A549 (cell line): Measurements from ENCODE around the gene BLOC1S4. TPM values are rescaled to one million over a fixed set of nuclear protein-coding genes. Genes with fewer than 3 reads are reported as not detected.

Experiments used
- ATAC-seq, 2 experiments: fragments of 200-7000 bp in 1 of 2; fragments of >200 bp in 1 of 2; cut with Nextera tagmentation in 1 of 2; cut with Tn5 transposase in 1 of 2; 3 replicates each; pipeline versions ENCODE4 v1.8.0 to v1.9.1; 2018 to 2020; ENCODE audit warnings: mild to moderate bottlenecking in 1 of 2, moderate library complexity in 1 of 2
- CTCF ChIA-PET: fragments of 300-600 bp; sonication (Branson Sonifier 250); formaldehyde crosslinking; extraction: SDS; loops from one replicate; lab custom pipeline; 2021; ENCODE audit warnings: antibody characterized with exemption, inconsistent platforms; lab: Yijun Ruan, JAX
- POLR2A ChIA-PET: fragments of 350-600 bp; formaldehyde crosslinking; extraction: SDS; loops from one replicate; lab custom pipeline; 2021; ENCODE audit warnings: antibody characterized with exemption, inconsistent platforms; lab: Yijun Ruan, JAX
- DNase-seq, 2 experiments: peaks; one replicate each; pipeline versions ENCODE4 v3.0.0 to v3.0.0-alpha.2; 2011 to 2016; ENCODE audit warnings: low read depth in 1 of 2, low spot score in 1 of 2
- FAIRE-seq: peaks from 2 replicates; lab custom pipeline; 2011; peaks lifted over from hg19 to GRCh38; lab: Jason Lieb, UNC
- H3K27ac ChIP-seq, 2 experiments: fragments of >200 bp; sonication (Bioruptor Twin); formaldehyde crosslinking; 3 replicates each; pipeline ENCODE4 v1.5.1; 2016 to 2017
- H3K4me1 ChIP-seq: fragments of >200 bp; sonication (Bioruptor Twin); formaldehyde crosslinking; 3 replicates; pipeline ENCODE4 v1.6.1; 2016
- H3K4me2 ChIP-seq: fragments of >200 bp; sonication (Bioruptor Twin); formaldehyde crosslinking; 3 replicates; pipeline ENCODE4 v1.6.1; 2016
- H3K4me3 ChIP-seq: fragments of >200 bp; sonication (Bioruptor Twin); formaldehyde crosslinking; 3 replicates; pipeline ENCODE4 v1.5.1; 2016
- H3K9me3 ChIP-seq: fragments of >200 bp; sonication (Bioruptor Twin); formaldehyde crosslinking; 3 replicates; pipeline ENCODE4 v1.6.1; 2016
- CBX2 ChIP-seq: fragments of 200-600 bp; sonication (generic); IDR thresholded peaks from 2 replicates; pipeline ENCODE4 v1.6.1; 2016; ENCODE audit warnings: low read depth, mild to moderate bottlenecking, borderline replicate concordance
- CEBPB ChIP-seq, 2 experiments: fragments of >200 bp in 1 of 2; sonication (Bioruptor Twin) in 1 of 2; formaldehyde crosslinking in 1 of 2; IDR thresholded peaks; 2 replicates each; pipeline ENCODE4 v1.6.1; 2012 to 2016
- CHD2 ChIP-seq: fragments of 150-350 bp; IDR thresholded peaks from 2 replicates; pipeline ENCODE4 v1.6.1; 2014; ENCODE audit warnings: low read length; ENCODE audit not compliant: partially characterized antibody
- CHD4 ChIP-seq: fragments of 200-600 bp; sonication (generic); IDR thresholded peaks from 2 replicates; pipeline ENCODE4 v1.6.1; 2016; ENCODE audit warnings: antibody characterized with exemption, mild to moderate bottlenecking, borderline replicate concordance
- FOSB ChIP-seq: fragments of 250-450 bp; sonication (Bioruptor Pico); IDR thresholded peaks from 2 replicates; pipeline ENCODE4 v1.5.0; 2020; ENCODE audit warnings: mild to moderate bottlenecking, moderate library complexity
- FOXS1 ChIP-seq: fragments of 250-450 bp; sonication (Bioruptor Pico); IDR thresholded peaks from 2 replicates; pipeline ENCODE4 v1.5.0; 2020; ENCODE audit warnings: mild to moderate bottlenecking, moderate library complexity
- GATA3 ChIP-seq: IDR thresholded peaks from 2 replicates; pipeline ENCODE4 v1.6.1; 2012; ENCODE audit warnings: borderline replicate concordance
- HEYL ChIP-seq: fragments of 250-450 bp; sonication (Bioruptor Pico); IDR thresholded peaks from 2 replicates; pipeline ENCODE4 v1.8.0; 2021; ENCODE audit warnings: mild to moderate bottlenecking, moderate library complexity
- JUN ChIP-seq, 2 experiments: fragments of >200 bp; sonication (Bioruptor Twin); formaldehyde crosslinking; IDR thresholded peaks; 2 replicates in 1 of 2; 3 replicates in 1 of 2; pipeline ENCODE4 v1.6.1; 2016 to 2017
- KDM1A ChIP-seq: fragments of 200-600 bp; sonication (generic); IDR thresholded peaks from 2 replicates; pipeline ENCODE4 v1.6.1; 2016; ENCODE audit warnings: low read depth, mild to moderate bottlenecking
- MAZ ChIP-seq: fragments of 150-350 bp; IDR thresholded peaks from 2 replicates; pipeline ENCODE4 v1.6.1; 2014; ENCODE audit warnings: antibody characterized with exemption, low read depth, low read length, borderline replicate concordance
- NPAS2 ChIP-seq: fragments of 250-450 bp; sonication (Bioruptor Pico); IDR thresholded peaks from 2 replicates; pipeline ENCODE4 v1.8.0; 2022; ENCODE audit warnings: mild to moderate bottlenecking, moderate library complexity, borderline replicate concordance
- NR3C1 ChIP-seq: fragments of >200 bp; sonication (Bioruptor Twin); formaldehyde crosslinking; IDR thresholded peaks from 3 replicates; pipeline ENCODE4 v1.6.1; 2017
- PHF8 ChIP-seq: fragments of 200-600 bp; sonication (generic); IDR thresholded peaks from 2 replicates; pipeline ENCODE4 v1.6.1; 2016; ENCODE audit warnings: low read depth, mild to moderate bottlenecking, antibody characterized with exemption, moderate library complexity, borderline replicate concordance
- POLR2AphosphoS2 ChIP-seq: conservative IDR thresholded peaks from 2 replicates; pipeline ENCODE4 v1.6.1; 2012; ENCODE audit warnings: low read length, improper control_type of control experiment, inconsistent platforms
- RARB ChIP-seq: fragments of 250-450 bp; sonication (Bioruptor Pico); IDR thresholded peaks from 2 replicates; pipeline ENCODE4 v1.8.0; 2021; ENCODE audit warnings: mild to moderate bottlenecking, moderate library complexity
- RCOR1 ChIP-seq: fragments of 150-350 bp; IDR thresholded peaks from 2 replicates; pipeline ENCODE4 v1.6.1; 2014; ENCODE audit warnings: antibody characterized with exemption, low read length, low read depth
- RFX5 ChIP-seq: fragments of 450-650 bp; IDR thresholded peaks from 2 replicates; pipeline ENCODE4 v1.7.1; 2014; ENCODE audit warnings: antibody characterized with exemption, mild to moderate bottlenecking, moderate library complexity
- WGBS: methylation state at CpG from one replicate; pipeline ENCODE4 v1.1.6; 2017; ENCODE audit errors: missing lambda C conversion rate; 5-methylcytosine and 5-hydroxymethylcytosine counted together
- polyA plus RNA-seq, 4 experiments: library from polyadenylated mRNA; depleted of rRNA in 3 of 4; stranded (reverse); fragments of >200 nt; fragmentation: RNase III in 1 of 4; extraction: RNeasy Plus Mini Kit Qiagen cat#74134 plus additional on column Dnase treatment in 1 of 4; gene quantifications; 2 replicates in 3 of 4; 3 replicates in 1 of 4; pipeline ENCODE4 v1.2.3, GENCODE V29; 2011 to 2017
- TF ChIP-seq, protein P1 (sequence below): fragments of >200 bp; sonication (Bioruptor Twin); formaldehyde crosslinking; IDR thresholded peaks from 3 replicates; pipeline ENCODE4 v1.5.1; 2016
- TF ChIP-seq, protein P2 (sequence below): IDR thresholded peaks from 2 replicates; pipeline ENCODE4 v1.6.1; 2012
- TF ChIP-seq, protein P3 (sequence below): IDR thresholded peaks from 2 replicates; pipeline ENCODE4 v1.6.1; 2012; ENCODE audit warnings: low read depth, borderline replicate concordance
- TF ChIP-seq, protein P4 (sequence below): fragments of 150-350 bp; IDR thresholded peaks from 2 replicates; pipeline ENCODE4 v1.6.1; 2014; ENCODE audit warnings: low read depth, mild to moderate bottlenecking, low read length

BLOC1S4 gene
- polyA plus RNA-seq, 2 of the 4 experiments (the other 2 are of a cell fraction) = 13.2 to 13.9 TPM

DNA sequence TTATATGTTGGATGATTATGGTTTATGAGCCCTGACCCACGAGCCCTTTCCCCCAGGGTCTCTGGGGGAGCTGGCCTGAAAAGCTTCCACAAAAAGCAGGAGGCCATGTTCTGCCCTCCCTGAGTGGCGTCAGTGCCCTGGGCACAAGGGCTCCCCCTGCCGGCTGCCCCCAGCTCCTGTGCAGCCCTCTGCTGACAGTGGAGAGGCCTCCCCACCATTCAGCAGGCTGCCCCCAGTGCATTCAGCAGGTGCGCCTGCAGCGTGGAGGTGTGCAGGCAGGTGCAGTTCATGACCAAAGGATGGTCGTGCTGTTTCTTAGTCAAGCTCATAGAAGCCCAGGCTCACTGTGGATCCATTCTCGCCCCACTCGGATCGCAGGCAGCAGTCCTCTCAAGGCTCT, 34.8 kb upstream of the BLOC1S4 start:
- Histone ChIP-seq H3K9me3 (no peaks in the 10 kb centered on the region), H3K4me2 (no peak overlapping the region), H3K4me3 (no peak overlapping the region), H3K4me1 (peaks cover 6% of the 10 kb centered on the region; the same call in 2 of the 3 replicates), H3K27ac (no peak overlapping the region)
- ATAC-seq (peak; percentile 35 to 65; a peak in 4 of 6 replicates), FAIRE-seq (no peak), DNase-seq (no peak)
- CTCF ChIA-PET = interaction anchor here (1.1 to 2.5 kb wide), 6 partner anchors 8 to 350 kb away, joined by 3 to 9 read pairs (median 4); partner anchors contain the start of gene MRFAP1
- POLR2A ChIA-PET = no interaction called here
- TF ChIP-seq, protein P1, sequence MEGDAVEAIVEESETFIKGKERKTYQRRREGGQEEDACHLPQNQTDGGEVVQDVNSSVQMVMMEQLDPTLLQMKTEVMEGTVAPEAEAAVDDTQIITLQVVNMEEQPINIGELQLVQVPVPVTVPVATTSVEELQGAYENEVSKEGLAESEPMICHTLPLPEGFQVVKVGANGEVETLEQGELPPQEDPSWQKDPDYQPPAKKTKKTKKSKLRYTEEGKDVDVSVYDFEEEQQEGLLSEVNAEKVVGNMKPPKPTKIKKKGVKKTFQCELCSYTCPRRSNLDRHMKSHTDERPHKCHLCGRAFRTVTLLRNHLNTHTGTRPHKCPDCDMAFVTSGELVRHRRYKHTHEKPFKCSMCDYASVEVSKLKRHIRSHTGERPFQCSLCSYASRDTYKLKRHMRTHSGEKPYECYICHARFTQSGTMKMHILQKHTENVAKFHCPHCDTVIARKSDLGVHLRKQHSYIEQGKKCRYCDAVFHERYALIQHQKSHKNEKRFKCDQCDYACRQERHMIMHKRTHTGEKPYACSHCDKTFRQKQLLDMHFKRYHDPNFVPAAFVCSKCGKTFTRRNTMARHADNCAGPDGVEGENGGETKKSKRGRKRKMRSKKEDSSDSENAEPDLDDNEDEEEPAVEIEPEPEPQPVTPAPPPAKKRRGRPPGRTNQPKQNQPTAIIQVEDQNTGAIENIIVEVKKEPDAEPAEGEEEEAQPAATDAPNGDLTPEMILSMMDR = peak; percentile 36; the same call in 2 of the 3 replicates
- no peak for TF ChIP-seq HEYL (CRISPR knock-in tag)
- 79% methylated on average over 6 of the region's 9 CpGs for WGBS

DNA sequence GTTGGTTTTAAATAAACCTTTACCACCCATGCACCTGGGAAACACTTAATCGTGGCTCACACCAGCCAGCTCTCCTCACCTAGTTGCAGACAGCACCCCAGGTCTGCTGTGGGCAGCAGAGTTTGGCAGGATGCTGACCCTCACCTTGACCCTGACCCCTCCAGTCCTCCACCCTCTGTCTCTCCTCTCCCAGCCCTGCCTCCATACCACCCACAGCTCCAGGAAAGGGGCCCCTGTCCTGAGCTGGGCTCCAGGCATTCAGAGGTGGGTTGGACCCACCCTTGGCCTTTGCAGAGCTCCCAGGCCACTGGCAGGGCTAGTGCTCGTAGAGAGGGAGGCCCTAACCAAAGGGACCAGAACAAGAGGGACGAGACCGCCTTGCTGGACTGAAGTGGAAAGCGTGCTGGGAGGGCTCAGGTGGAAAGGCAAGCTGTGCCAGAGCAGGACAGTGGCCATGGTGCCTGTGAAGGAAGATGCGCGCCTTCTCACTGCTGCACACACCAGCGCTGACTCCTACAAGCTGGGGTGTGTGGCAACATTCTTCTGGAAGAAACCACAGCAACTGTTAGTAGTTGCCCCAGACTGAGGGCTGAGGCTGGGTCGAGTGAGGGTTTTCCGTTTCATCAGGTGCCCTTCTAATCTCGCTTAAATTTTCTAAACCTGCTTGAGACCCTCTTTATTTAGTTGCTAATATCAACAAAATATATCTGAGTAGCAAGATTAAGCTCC, 32.9 kb upstream of the BLOC1S4 start:
- TF ChIP-seq RFX5 (no peak), JUN (IDR thresholded peaks at IDR 0.05) (no peak), HEYL (CRISPR knock-in tag) (no peak), CHD2 (no peak), RARB (CRISPR knock-in tag) (no peak), FOSB (CRISPR knock-in tag) (no peak), MAZ (no peak), FOXS1 (no peak), GATA3 (no peak), NPAS2 (CRISPR knock-in tag) (no peak), POLR2AphosphoS2 (no peak), KDM1A (no peak)
- TF ChIP-seq, protein P2, sequence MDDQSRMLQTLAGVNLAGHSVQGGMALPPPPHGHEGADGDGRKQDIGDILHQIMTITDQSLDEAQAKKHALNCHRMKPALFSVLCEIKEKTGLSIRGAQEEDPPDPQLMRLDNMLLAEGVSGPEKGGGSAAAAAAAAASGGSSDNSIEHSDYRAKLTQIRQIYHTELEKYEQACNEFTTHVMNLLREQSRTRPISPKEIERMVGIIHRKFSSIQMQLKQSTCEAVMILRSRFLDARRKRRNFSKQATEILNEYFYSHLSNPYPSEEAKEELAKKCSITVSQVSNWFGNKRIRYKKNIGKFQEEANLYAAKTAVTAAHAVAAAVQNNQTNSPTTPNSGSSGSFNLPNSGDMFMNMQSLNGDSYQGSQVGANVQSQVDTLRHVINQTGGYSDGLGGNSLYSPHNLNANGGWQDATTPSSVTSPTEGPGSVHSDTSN = no peak
- TF ChIP-seq, all 56 proteins: peak for 0
- ChIA-PET CTCF (interaction anchor here (0.8 to 1.3 kb wide), 3 partner anchors 10 to 13 kb away, joined by 3 read pairs; no protein-coding TSS in a partner anchor), POLR2A (interaction anchor here (1.1 kb wide), 1 partner anchor 10 kb away, joined by 5 read pairs; a partner anchor contains a TSS)
- ATAC-seq (no peak), DNase-seq (no peak), FAIRE-seq (no peak)
- Histone ChIP-seq H3K27ac (no peak overlapping the region), H3K4me3 (no peak overlapping the region), H3K4me1 (peaks cover 2% of the 10 kb centered on the region; the same call in 2 of the 3 replicates), H3K4me2 (no peak overlapping the region), H3K9me3 (no peaks in the 10 kb centered on the region)
- 80% methylated on average over 11 of the region's 11 CpGs for WGBS

DNA sequence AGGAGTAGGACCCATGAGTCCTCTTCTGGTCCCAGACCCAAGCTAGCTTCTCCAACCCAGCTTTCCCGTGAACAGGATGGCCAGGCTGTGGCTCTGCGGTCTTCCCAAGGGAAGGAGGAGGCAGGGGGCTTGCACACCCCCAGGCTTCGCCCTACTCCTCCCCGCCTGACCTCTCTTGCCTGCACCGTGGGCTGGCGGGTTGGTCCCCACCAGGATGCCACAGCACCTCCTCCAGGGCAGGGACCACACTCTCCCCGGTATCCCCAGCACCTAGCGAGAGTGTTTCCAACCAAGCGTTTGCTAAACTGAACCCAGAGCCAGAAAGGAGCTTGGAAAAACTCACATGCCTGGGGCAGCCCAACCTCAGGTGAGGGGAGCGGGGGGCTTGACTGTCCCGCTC, 31.3 kb upstream of the BLOC1S4 start:
- H3K9me3 ChIP-seq = no peaks in the 10 kb centered on the region
- H3K4me2 ChIP-seq = no peak overlapping the region
- no peak overlapping the region for H3K27ac ChIP-seq
- ATAC-seq = no peak
- TF ChIP-seq CBX2 (no peak), RCOR1 (no peak), GATA3 (no peak), NR3C1 (no peak), CHD4 (no peak), CEBPB (IDR thresholded peaks at IDR 0.05) (no peak), PHF8 (no peak)
- TF ChIP-seq, protein P3, sequence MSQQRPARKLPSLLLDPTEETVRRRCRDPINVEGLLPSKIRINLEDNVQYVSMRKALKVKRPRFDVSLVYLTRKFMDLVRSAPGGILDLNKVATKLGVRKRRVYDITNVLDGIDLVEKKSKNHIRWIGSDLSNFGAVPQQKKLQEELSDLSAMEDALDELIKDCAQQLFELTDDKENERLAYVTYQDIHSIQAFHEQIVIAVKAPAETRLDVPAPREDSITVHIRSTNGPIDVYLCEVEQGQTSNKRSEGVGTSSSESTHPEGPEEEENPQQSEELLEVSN = no peak
- TF ChIP-seq, protein P4, sequence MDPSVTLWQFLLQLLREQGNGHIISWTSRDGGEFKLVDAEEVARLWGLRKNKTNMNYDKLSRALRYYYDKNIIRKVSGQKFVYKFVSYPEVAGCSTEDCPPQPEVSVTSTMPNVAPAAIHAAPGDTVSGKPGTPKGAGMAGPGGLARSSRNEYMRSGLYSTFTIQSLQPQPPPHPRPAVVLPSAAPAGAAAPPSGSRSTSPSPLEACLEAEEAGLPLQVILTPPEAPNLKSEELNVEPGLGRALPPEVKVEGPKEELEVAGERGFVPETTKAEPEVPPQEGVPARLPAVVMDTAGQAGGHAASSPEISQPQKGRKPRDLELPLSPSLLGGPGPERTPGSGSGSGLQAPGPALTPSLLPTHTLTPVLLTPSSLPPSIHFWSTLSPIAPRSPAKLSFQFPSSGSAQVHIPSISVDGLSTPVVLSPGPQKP = no peak
- TF ChIP-seq, all 56 proteins: peak for 0
- WGBS = 100% methylated on average over 2 of the region's 11 CpGs
- peaks cover 18% of the 10 kb centered on the region for H3K4me1 ChIP-seq
- POLR2A ChIA-PET = interaction anchor here (1.3 kb wide), 1 partner anchor 10 kb away, joined by 3 read pairs; no protein-coding TSS in a partner anchor
- no peak for DNase-seq
- CTCF ChIA-PET = interaction anchor here (1.1 to 2.0 kb wide), 2 partner anchors 9 to 11 kb away, joined by 3 to 8 read pairs; no protein-coding TSS in a partner anchor
- H3K4me3 ChIP-seq = no peak overlapping the region
- FAIRE-seq = no peak
